GM12874 (cell line): Measurements from ENCODE around the gene BAIAP2L1.

Experiments used
- TF ChIP-seq, protein P1 (sequence below): IDR thresholded peaks from 2 replicates; pipeline ENCODE4 v1.5.1; 2011; ENCODE audit warnings: low read depth, mild to moderate bottlenecking, control low read depth, low read length, moderate library complexity; ENCODE audit not compliant: insufficient read depth

Gene BAIAP2L1

DNA sequence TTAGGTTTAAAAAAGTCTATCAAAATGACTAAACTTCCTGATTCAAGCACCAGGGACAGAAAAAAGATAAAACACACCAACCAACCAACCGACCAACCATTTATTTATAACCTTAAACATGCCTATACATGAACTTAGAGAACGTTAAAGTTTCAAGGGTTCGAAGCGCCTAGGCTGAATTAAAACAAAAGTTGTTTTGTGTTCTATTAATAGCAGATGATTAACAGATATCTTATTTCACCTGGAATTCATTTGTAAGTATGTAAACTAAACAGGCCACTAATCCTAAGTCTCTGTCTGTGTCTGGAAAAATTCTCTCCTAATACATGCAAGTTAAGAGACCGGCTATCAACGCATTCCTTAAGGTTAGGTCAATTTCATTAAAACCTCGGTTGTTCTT, 1.4 kb downstream of the BAIAP2L1 start:
- TF ChIP-seq, protein P1, sequence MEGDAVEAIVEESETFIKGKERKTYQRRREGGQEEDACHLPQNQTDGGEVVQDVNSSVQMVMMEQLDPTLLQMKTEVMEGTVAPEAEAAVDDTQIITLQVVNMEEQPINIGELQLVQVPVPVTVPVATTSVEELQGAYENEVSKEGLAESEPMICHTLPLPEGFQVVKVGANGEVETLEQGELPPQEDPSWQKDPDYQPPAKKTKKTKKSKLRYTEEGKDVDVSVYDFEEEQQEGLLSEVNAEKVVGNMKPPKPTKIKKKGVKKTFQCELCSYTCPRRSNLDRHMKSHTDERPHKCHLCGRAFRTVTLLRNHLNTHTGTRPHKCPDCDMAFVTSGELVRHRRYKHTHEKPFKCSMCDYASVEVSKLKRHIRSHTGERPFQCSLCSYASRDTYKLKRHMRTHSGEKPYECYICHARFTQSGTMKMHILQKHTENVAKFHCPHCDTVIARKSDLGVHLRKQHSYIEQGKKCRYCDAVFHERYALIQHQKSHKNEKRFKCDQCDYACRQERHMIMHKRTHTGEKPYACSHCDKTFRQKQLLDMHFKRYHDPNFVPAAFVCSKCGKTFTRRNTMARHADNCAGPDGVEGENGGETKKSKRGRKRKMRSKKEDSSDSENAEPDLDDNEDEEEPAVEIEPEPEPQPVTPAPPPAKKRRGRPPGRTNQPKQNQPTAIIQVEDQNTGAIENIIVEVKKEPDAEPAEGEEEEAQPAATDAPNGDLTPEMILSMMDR = no peak

DNA sequence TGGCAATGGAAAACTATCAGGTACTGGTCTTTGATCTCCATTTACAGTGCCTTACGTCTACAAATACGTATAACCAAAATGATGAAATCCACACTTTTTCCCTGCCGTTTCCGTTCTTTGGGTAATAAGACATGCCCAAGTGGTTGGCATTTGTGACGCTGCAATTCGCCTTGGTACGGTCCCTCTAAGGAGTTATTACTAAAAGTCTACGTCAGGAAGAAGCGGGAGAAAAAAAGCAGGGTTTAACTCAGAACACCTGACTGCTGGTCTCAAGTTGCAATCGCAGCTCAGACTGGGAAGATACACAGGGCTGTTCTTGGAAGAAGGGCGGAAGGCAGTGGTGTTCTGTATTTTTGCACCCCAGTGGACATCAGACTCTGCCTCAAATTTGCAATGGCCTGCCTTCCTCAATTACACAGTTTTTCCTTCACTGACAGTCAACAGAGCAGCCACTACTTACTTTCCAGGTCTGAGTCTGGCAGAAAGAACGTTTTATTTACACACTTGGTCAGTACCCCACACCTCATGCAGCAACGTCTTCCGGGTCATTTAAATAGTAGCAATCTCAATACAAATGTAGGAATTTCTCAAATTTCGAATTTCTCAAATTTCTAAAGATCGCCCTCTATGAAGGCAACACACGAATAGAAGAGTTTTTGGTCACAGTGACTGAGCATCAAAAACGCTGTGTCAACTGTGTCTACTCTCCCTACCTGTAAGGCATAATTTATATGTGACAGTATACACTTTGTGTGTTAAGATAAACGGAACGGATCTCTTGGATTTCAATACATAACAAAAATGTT, 2.1 kb downstream of the BAIAP2L1 start:
- TF ChIP-seq, protein P1 = no peak

DNA sequence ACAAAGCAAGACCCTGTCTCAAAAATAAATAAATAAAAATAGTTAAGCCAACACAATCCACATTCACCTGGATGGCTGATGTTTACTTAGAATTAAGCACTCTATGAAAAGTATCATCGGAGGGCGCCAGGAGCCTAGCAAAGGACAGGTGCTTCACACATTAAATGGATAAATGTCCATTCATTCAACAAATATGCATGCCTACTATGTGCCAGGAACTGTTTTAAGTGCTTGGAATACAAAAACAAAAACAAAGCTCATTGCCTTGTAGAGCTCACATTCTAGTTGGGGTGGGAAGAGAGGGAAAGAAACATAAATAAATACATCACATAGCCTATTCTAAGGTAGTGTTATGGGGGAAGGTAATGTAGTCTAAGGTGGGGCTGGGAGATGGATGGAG, 4.1 kb downstream of the BAIAP2L1 start:
- TF ChIP-seq, protein P1 = no peak

DNA sequence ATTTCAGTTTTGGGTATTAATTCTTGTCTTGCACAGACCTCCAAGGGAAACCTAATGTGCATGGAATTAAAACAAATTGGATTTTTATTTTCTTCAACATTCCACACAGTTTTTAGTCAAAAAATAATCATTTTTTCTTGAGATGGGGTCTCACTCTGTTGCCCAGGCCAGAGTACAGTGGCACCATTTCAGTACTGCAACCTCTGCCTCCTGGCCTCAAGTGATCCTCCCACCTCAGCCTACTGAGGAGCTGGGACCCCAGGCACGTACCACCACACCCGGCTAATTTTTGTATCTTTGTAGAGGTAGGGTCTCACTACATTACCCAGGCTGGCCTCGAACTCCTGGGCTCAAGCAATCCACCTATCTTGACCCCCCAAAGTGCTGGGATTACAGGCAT, 4.9 kb downstream of the BAIAP2L1 start:
- TF ChIP-seq, protein P1 = no peak

DNA sequence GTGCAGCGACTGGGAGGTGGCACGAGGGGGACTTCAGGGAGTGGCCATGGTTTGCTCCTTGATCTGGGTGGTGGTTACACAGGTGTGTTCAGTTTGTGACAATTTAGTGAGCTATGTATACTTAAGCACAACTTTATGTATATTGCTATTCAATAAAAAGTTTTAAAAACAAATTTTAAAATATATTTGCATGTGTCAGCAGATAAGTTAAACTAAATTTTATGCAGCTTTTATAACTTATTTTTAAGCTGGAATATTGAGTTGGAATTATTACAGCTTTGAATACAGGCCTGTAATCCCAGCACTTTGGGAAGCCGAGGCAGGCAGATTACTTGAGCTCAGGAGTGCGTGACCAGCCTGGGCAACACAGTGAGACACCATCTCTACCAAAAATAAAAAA, 5.4 kb downstream of the BAIAP2L1 start:
- TF ChIP-seq, protein P1 = no peak

DNA sequence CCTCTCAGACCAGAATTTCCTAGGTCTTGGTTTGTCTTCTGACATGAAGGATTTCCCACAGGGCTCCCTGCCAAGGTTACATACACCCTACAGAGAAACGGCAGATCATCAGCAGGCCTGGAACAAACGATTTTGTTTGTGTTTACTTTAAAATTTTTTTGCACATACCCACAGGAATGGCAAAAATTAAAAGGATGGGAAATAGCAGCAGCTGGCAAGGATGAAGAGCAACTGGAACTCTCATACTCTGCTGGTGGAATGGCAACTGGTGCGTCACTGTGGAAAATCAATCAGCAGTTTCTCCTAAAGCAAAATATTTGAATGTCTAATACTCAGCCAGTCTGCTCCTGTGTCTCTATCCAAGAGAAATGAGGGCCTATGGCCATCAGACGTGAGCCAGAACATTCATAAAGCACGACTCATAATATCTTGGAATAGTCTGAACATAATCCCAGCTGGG, 6.5 kb downstream of the BAIAP2L1 start:
- TF ChIP-seq, protein P1 = no peak

DNA sequence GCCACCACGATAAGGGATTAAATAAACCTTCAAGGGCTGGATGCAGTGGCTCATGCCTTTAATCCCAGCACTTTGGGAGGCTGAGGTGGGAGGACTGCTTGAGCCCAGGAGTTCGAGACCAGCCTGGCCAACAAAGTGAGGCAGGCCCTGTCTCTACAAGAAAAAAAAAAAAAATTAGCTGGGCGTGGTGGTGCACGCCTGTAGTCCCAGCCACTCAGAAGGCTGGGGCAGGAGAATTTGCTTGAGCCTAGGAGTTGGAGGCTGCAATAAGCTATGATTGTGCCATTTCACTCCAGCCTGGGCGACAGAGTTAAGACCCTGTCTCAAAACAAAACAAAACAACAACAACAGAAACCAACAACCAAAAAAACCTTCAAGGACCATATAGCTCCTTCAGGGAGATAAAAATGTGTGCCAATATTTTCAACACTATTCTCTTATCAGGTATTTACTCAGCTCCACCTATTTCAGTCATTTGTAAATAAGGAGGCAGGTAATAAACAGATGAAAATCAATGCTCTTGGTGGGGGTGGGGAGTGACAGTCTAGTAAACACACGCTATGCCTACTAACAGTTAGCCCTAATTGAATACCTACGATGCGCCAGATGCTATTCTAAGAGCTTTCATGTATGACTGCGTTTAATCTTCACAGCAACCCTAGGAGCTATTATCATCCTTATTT, 13.2 kb downstream of the BAIAP2L1 start:
- TF ChIP-seq, protein P1 = no peak
